KMS-11 (cell line): ENCODE measurements around the gene N4BP2L1.
A peak's percentile ranks its signal among the peaks of the same experiment; 100 is the strongest.

Experiments used
- H2AFZ ChIP-seq: fragments of 200-600 bp; sonication (generic); 2 replicates; pipeline ENCODE4 v1.6.1; 2016; ENCODE audit warnings: antibody characterized with exemption, mixed run types, low read depth
- H3K27ac ChIP-seq: fragments of 200-600 bp; sonication (generic); 2 replicates; pipeline ENCODE4 v1.6.1; 2016; ENCODE audit warnings: mild to moderate bottlenecking, mixed run types
- H3K27me3 ChIP-seq: fragments of 200-600 bp; sonication (generic); 2 replicates; pipeline ENCODE4 v1.6.1; 2017; ENCODE audit warnings: mild to moderate bottlenecking, low read depth, mixed run types, moderate library complexity; ENCODE audit not compliant: insufficient read depth
- H3K36me3 ChIP-seq: fragments of 200-600 bp; sonication (generic); 2 replicates; pipeline ENCODE4 v1.6.1; 2017; ENCODE audit warnings: mild to moderate bottlenecking, mixed run types; ENCODE audit not compliant: insufficient read depth
- H3K4me1 ChIP-seq: fragments of 200-600 bp; sonication (generic); 2 replicates; pipeline ENCODE4 v1.6.1; 2016; ENCODE audit warnings: mild to moderate bottlenecking, low read depth, mixed run types; ENCODE audit not compliant: poor library complexity, severe bottlenecking
- H3K4me2 ChIP-seq: fragments of 200-600 bp; sonication (generic); 2 replicates; pipeline ENCODE4 v1.7.0; 2016; ENCODE audit warnings: mild to moderate bottlenecking, mixed run types
- H3K4me3 ChIP-seq: fragments of 200-600 bp; sonication (generic); IDR thresholded peaks from 2 replicates; pipeline ENCODE4 v1.6.1; 2017; ENCODE audit warnings: low read depth, low read length, mixed read lengths; ENCODE audit not compliant: insufficient read depth
- H3K79me2 ChIP-seq: fragments of 200-600 bp; sonication (generic); 2 replicates; pipeline ENCODE4 v1.6.1; 2016; ENCODE audit warnings: low read depth, mixed run types; ENCODE audit not compliant: insufficient read depth
- H3K9ac ChIP-seq: fragments of 200-600 bp; sonication (generic); 2 replicates; pipeline ENCODE4 v1.6.1; 2016; ENCODE audit warnings: mild to moderate bottlenecking, mixed run types
- H4K20me1 ChIP-seq: fragments of 200-600 bp; sonication (generic); 2 replicates; pipeline ENCODE4 v1.6.1; 2016; ENCODE audit warnings: mild to moderate bottlenecking, mixed run types; ENCODE audit not compliant: insufficient read depth
- TF ChIP-seq, protein P1 (sequence below): fragments of 200-600 bp; sonication (generic); conservative IDR thresholded peaks from 2 replicates; pipeline ENCODE4 v1.6.1; 2017; ENCODE audit warnings: low read depth, mild to moderate bottlenecking, antibody characterized with exemption, low read length, moderate library complexity, mixed read lengths

Gene N4BP2L1

GRCh38 chr13:32427852-32428580, at the start of gene N4BP2L1:
TSS of gene N4BP2L1 (minus strand) at chr13:32428130. CDS start at chr13:32428082, 48 bp downstream.
- Histone ChIP-seq H3K27ac (peak within 1 kb of the TSS; percentile 86), H3K9ac (peak within 1 kb of the TSS; percentile 74), H4K20me1 (no peaks in the 10 kb centered on the region), H3K79me2 (peaks cover 38% of the 10 kb centered on the region), H2AFZ (peak within 1 kb of the TSS; percentile 75), H3K4me3 (no peak within 1 kb of the TSS), H3K27me3 (no peaks in the 10 kb centered on the region), H3K36me3 (no peaks in the 10 kb centered on the region), H3K4me2 (peak within 1 kb of the TSS; percentile 92), H3K4me1 (peaks cover 34% of the 10 kb centered on the region)
- TF ChIP-seq, protein P1, sequence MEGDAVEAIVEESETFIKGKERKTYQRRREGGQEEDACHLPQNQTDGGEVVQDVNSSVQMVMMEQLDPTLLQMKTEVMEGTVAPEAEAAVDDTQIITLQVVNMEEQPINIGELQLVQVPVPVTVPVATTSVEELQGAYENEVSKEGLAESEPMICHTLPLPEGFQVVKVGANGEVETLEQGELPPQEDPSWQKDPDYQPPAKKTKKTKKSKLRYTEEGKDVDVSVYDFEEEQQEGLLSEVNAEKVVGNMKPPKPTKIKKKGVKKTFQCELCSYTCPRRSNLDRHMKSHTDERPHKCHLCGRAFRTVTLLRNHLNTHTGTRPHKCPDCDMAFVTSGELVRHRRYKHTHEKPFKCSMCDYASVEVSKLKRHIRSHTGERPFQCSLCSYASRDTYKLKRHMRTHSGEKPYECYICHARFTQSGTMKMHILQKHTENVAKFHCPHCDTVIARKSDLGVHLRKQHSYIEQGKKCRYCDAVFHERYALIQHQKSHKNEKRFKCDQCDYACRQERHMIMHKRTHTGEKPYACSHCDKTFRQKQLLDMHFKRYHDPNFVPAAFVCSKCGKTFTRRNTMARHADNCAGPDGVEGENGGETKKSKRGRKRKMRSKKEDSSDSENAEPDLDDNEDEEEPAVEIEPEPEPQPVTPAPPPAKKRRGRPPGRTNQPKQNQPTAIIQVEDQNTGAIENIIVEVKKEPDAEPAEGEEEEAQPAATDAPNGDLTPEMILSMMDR, result no peak

- no peaks in the 10 kb centered on the region for H3K36me3 ChIP-seq
- H2AFZ ChIP-seq, result no peak overlapping the region
- no peaks in the 10 kb centered on the region for H4K20me1 ChIP-seq
- TF ChIP-seq, protein P1, result no peak
- H3K9ac ChIP-seq, result no peak overlapping the region
- peaks cover 20% of the 10 kb centered on the region for H3K4me1 ChIP-seq
- no peak overlapping the region for H3K4me3 ChIP-seq
- no peak overlapping the region for H3K4me2 ChIP-seq
- H3K27ac ChIP-seq, result no peak overlapping the region
- no peaks in the 10 kb centered on the region for H3K79me2 ChIP-seq
- no peaks in the 10 kb centered on the region for H3K27me3 ChIP-seq
Observed at GRCh38 chr13:32476892-32477291, 49.0 kb upstream of the N4BP2L1 start.

GRCh38 chr13:32476021-32476731, 48.2 kb upstream of the N4BP2L1 start:
- no peaks in the 10 kb centered on the region for H3K79me2 ChIP-seq
- no peak overlapping the region for H3K4me2 ChIP-seq
- TF ChIP-seq, protein P1, result no peak
- no peak overlapping the region for H3K4me3 ChIP-seq
- no peaks in the 10 kb centered on the region for H3K36me3 ChIP-seq
- no peaks in the 10 kb centered on the region for H3K27me3 ChIP-seq
- peaks cover 28% of the 10 kb centered on the region for H3K4me1 ChIP-seq
- H4K20me1 ChIP-seq, result no peaks in the 10 kb centered on the region
- H3K9ac ChIP-seq, result no peak overlapping the region
- H2AFZ ChIP-seq, result no peak overlapping the region
- no peak overlapping the region for H3K27ac ChIP-seq

DNA sequence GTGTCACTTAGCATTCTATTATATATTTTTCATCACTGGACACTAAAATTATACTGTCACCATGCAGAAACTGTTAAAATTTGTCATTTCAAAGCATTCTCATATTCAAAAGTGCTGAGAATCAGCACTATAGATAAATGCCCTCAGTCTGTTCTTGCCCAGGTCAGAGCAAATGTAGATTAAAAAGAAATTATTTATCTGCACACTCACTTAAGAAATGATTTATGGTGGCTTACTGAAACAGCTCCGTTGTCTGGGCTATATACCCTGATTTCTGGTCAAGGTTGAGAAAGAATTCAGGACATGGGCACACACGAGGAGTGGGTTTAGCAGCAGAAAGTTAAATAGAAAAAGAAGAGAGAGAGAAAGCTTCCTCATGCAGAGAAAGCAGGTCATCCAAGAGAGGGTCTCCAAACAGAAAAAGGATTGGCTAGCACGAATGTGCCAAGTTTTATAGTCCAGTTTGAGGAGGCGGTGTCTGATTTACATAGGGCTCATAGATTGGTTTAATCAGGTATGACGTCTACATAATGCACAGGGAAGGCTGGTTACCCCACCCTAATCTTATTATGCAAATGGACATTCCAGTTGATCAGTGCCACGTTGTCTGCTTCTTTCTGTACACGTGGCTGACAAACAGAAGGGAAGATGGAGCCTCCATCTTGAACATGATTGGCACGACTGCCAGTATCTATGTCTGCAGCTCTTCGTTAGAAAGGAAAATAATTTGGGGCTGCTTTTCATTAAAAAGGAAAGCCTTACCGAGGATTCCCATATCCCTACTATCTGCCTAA, 47.3 kb upstream of the N4BP2L1 start:
- no peaks in the 10 kb centered on the region for H3K79me2 ChIP-seq
- no peaks in the 10 kb centered on the region for H3K36me3 ChIP-seq
- H3K27me3 ChIP-seq, result no peaks in the 10 kb centered on the region
- TF ChIP-seq, protein P1, result no peak
- no peak overlapping the region for H3K4me2 ChIP-seq
- peaks cover 37% of the 10 kb centered on the region for H3K4me1 ChIP-seq
- H3K9ac ChIP-seq, result no peak overlapping the region
- H3K4me3 ChIP-seq, result no peak overlapping the region
- no peaks in the 10 kb centered on the region for H4K20me1 ChIP-seq
- no peak overlapping the region for H2AFZ ChIP-seq
- no peak overlapping the region for H3K27ac ChIP-seq
